K562 (cell line): Measurements from ENCODE around the gene TENT4B. TPM values are rescaled to one million over a fixed set of nuclear protein-coding genes. Genes with fewer than 3 reads are reported as not detected.

ENCODE experiments used
- ATF7 ChIP-seq: fragments of 450-650 bp; IDR thresholded peaks from 2 replicates; pipeline ENCODE4 v1.7.1; 2014; ENCODE audit warnings: mild to moderate bottlenecking, moderate library complexity
- CBFA2T2 ChIP-seq: fragments of 450-650 bp; conservative IDR thresholded peaks from 2 replicates; pipeline ENCODE4 v1.6.1; 2017; ENCODE audit warnings: mild to moderate bottlenecking
- FOXK2 ChIP-seq, 2 experiments: fragments of 450-650 bp; IDR thresholded peaks in 1 of 2; conservative IDR thresholded peaks in 1 of 2; 2 replicates each; pipeline ENCODE4 v1.6.1; 2016; ENCODE audit warnings: low read depth in 2 of 2, mild to moderate bottlenecking in 1 of 2
- HSF4 ChIP-seq: fragments of 250-450 bp; sonication (Bioruptor Pico); IDR thresholded peaks from 2 replicates; pipeline ENCODE4 v2.1.2; 2022; ENCODE audit warnings: mild to moderate bottlenecking, moderate library complexity, borderline replicate concordance
- MBD2 ChIP-seq: sonication (generic); IDR thresholded peaks from 2 replicates; pipeline ENCODE4 v1.6.1; 2016; ENCODE audit warnings: low read depth, borderline replicate concordance
- MIER1 ChIP-seq: fragments of 450-650 bp; IDR thresholded peaks from 2 replicates; pipeline ENCODE4 v1.6.1; 2016; ENCODE audit warnings: antibody characterized with exemption, mild to moderate bottlenecking, low read depth
- MYBL2 ChIP-seq, 2 experiments: fragments of 450-650 bp in 1 of 2; sonication (generic) in 1 of 2; formaldehyde crosslinking in 1 of 2; IDR thresholded peaks; 2 replicates each; pipeline versions ENCODE4 v1.6.1 to v1.8.1; 2017 to 2022; ENCODE audit warnings: borderline replicate concordance in 1 of 2, inconsistent platforms in 1 of 2, low read depth in 1 of 2, mild to moderate bottlenecking in 1 of 2, missing genetic modification reagents in 1 of 2, moderate library complexity in 1 of 2
- NCOA4 ChIP-seq: fragments of 450-650 bp; IDR thresholded peaks from 2 replicates; pipeline ENCODE4 v1.6.1; 2018; ENCODE audit warnings: mild to moderate bottlenecking; ENCODE audit not compliant: partially characterized antibody
- POLR2AphosphoS2 ChIP-seq: IDR thresholded peaks from 2 replicates; pipeline ENCODE4 v1.6.1; 2012; ENCODE audit warnings: low read length, improper control_type of control experiment
- PTRF ChIP-seq: fragments of 450-650 bp; IDR thresholded peaks from 2 replicates; pipeline ENCODE4 v1.6.1; 2016; ENCODE audit warnings: mild to moderate bottlenecking, missing genetic modification characterization, missing compliant biosample characterization
- RBM14 ChIP-seq: fragments of 200-400 bp; formaldehyde crosslinking; IDR thresholded peaks from 2 replicates; pipeline ENCODE4 v1.6.1; 2018; ENCODE audit warnings: low read depth, mild to moderate bottlenecking, low read length, moderate library complexity, borderline replicate concordance; ENCODE audit not compliant: insufficient read depth
- SMAD4 ChIP-seq: fragments of 250-450 bp; sonication (Bioruptor Pico); conservative IDR thresholded peaks from 2 replicates; pipeline ENCODE4 v1.8.0; 2021; ENCODE audit warnings: inconsistent platforms, mild to moderate bottlenecking, moderate library complexity
- TOE1 ChIP-seq, 2 experiments: fragments of 450-650 bp in 1 of 2; sonication (generic) in 1 of 2; formaldehyde crosslinking in 1 of 2; IDR thresholded peaks; 2 replicates each; pipeline versions ENCODE4 v1.7.1 to v1.8.0; 2016 to 2022; ENCODE audit warnings: borderline replicate concordance in 2 of 2, mild to moderate bottlenecking in 2 of 2, antibody characterized with exemption in 1 of 2, inconsistent platforms in 1 of 2, low read depth in 1 of 2, missing genetic modification reagents in 1 of 2, moderate library complexity in 1 of 2
- ZBTB11 ChIP-seq, 3 experiments: fragments of 200-800 bp in 1 of 3; fragments of 250-450 bp in 1 of 3; fragments of 450-650 bp in 1 of 3; sonication (Bioruptor Pico) in 1 of 3; sonication (Bioruptor generic) in 1 of 3; formaldehyde crosslinking in 1 of 3; IDR thresholded peaks; 2 replicates each; pipeline versions ENCODE4 v1.6.1 to v1.8.0; 2016 to 2022; ENCODE audit warnings: mild to moderate bottlenecking in 2 of 3, missing genetic modification characterization in 2 of 3, missing compliant biosample characterization in 1 of 3, moderate library complexity in 1 of 3
- ZKSCAN8 ChIP-seq: fragments of 200-800 bp; sonication (Bioruptor generic); IDR thresholded peaks from 2 replicates; pipeline ENCODE4 v1.6.1; 2016; ENCODE audit warnings: missing genetic modification characterization, missing compliant biosample characterization
- ZNF184 ChIP-seq: sonication (generic); formaldehyde crosslinking; IDR thresholded peaks from 2 replicates; pipeline ENCODE4 v1.5.0; 2020; ENCODE audit warnings: missing genetic modification reagents
- ZNF57 ChIP-seq: fragments of 450-650 bp; formaldehyde crosslinking; IDR thresholded peaks from 2 replicates; pipeline ENCODE4 v1.4.0; 2020; ENCODE audit warnings: mild to moderate bottlenecking, moderate library complexity
- polyA plus RNA-seq, 8 experiments: library from polyadenylated mRNA; depleted of rRNA in 4 of 8; stranded (reverse) in 5 of 8; unstranded in 3 of 8; fragments of >200 nt; fragmentation: Nextera tagmentation in 2 of 8; fragmentation: Illumina TruSeq in 1 of 8; extraction: Ambion mirVana in 2 of 8; extraction: Trizol in 1 of 8; gene quantifications; 2 replicates each; pipeline versions ENCODE4 v1.2.1 to v1.2.3, GENCODE V29; 2011 to 2014; ENCODE audit warnings: inconsistent platforms in 1 of 8, missing spikeins in 1 of 8
- total RNA-seq, 7 experiments: library from RNA; depleted of rRNA in 6 of 7; stranded (reverse); fragments of >200 nt in 6 of 7; fragmentation: Illumina TruSeq in 2 of 7; extraction: Trizol in 2 of 7; gene quantifications; 2 replicates each; pipeline versions ENCODE4 v1.2.1 to v1.2.3, GENCODE V29; 2011 to 2021; ENCODE audit warnings: low replicate concordance in 1 of 7
- TF ChIP-seq, protein P1 (sequence below): fragments of 150-350 bp; IDR thresholded peaks from 2 replicates; pipeline ENCODE4 v1.6.1; 2014; ENCODE audit warnings: low read depth, mild to moderate bottlenecking, low read length, borderline replicate concordance

Gene TENT4B
- total and polyA plus RNA-seq, 9 of the 15 experiments (the other 6 are each of a cell fraction or from before 2014, with no cell fraction given) = 5.2 to 8.4 (median 7.0) TPM

DNA sequence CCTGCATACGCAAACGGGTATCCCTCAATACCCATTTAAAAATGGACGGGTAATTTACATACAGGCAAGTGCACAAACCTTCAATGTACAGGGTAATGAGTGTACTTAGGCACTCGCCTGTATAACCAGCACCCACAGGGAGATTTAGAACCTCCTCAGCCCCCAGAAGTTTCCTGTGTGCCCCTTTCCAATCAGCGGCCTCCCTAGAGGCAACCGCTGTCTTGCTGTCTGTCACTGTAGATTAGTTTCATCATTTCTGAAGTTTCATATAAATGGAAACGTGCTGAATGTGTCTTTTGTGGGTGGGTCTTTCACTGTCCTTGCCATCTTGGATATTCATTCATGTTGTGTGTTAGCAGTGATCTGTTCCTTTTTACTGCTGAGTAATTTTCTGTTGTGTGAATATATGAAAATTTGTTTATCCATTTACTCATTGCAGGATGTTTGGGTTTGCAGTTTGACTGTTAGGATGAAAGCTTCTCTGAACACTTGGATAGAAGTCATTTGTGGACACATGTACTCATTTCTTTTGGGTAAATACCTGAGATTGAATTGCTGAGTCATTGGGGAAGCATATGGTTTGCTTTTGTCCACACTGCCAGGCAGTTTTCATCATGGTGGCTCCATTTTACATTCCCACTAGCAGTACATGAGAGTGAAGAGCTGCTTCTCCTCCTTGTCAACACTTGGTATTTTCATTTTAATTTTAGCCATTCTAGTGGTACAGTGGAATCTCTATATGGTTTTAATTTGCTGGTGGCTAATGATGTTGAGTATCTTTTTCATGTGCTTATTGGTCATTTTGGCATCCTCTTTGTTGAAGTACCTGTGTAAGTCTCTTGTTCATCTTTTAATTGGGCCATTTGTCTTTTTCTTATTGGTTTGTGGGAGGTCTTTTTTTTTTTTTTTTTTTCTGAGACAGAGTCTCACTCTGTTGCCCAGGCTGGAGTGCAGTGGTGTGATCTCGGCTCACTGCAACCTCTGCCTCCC lies 111.1 kb downstream of the TENT4B start (continued):
- TF ChIP-seq ZBTB11 (CRISPR knock-in tag; IDR thresholded peaks at IDR 0.05) = no peak; a peak in 1 of 6 replicates
- no peak for TF ChIP-seq PTRF
- no peak for TF ChIP-seq HSF4 (CRISPR knock-in tag)
- no peak for TF ChIP-seq CBFA2T2
- peak; percentile 33 to 34; a peak in 1 of 4 replicates for TF ChIP-seq FOXK2 (conservative IDR thresholded peaks at IDR 0.05 in 1 of 2, IDR thresholded peaks at IDR 0.05 in 1 of 2; ENCODE audit: low read depth in 2 of 2)
- TF ChIP-seq, protein P1, sequence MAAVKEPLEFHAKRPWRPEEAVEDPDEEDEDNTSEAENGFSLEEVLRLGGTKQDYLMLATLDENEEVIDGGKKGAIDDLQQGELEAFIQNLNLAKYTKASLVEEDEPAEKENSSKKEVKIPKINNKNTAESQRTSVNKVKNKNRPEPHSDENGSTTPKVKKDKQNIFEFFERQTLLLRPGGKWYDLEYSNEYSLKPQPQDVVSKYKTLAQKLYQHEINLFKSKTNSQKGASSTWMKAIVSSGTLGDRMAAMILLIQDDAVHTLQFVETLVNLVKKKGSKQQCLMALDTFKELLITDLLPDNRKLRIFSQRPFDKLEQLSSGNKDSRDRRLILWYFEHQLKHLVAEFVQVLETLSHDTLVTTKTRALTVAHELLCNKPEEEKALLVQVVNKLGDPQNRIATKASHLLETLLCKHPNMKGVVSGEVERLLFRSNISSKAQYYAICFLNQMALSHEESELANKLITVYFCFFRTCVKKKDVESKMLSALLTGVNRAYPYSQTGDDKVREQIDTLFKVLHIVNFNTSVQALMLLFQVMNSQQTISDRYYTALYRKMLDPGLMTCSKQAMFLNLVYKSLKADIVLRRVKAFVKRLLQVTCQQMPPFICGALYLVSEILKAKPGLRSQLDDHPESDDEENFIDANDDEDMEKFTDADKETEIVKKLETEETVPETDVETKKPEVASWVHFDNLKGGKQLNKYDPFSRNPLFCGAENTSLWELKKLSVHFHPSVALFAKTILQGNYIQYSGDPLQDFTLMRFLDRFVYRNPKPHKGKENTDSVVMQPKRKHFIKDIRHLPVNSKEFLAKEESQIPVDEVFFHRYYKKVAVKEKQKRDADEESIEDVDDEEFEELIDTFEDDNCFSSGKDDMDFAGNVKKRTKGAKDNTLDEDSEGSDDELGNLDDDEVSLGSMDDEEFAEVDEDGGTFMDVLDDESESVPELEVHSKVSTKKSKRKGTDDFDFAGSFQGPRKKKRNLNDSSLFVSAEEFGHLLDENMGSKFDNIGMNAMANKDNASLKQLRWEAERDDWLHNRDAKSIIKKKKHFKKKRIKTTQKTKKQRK = no peak
- TF ChIP-seq TOE1 (IDR thresholded peaks at IDR 0.05; ENCODE audit: borderline replicate concordance) = no peak
- no peak for TF ChIP-seq TOE1 (CRISPR knock-in tag; IDR thresholded peaks at IDR 0.05; ENCODE audit: borderline replicate concordance, low read depth)
- TF ChIP-seq MBD2 = no peak
- TF ChIP-seq ZKSCAN8 (CRISPR knock-in tag) = peak; percentile 52; the same call in 1 of the 2 replicates
- peak; percentile 32 for TF ChIP-seq NCOA4
- TF ChIP-seq ZNF57 (CRISPR knock-in tag) = no peak
- TF ChIP-seq POLR2AphosphoS2 = no peak
- no peak for TF ChIP-seq MYBL2 (IDR thresholded peaks at IDR 0.05; ENCODE audit: low read depth)
- TF ChIP-seq MYBL2 (CRISPR knock-in tag; IDR thresholded peaks at IDR 0.05; ENCODE audit: borderline replicate concordance) = no peak
- TF ChIP-seq MIER1 = no peak
- TF ChIP-seq RBM14 = no peak
- TF ChIP-seq ATF7 = no peak
- TF ChIP-seq SMAD4 = peak; percentile 37; the same call in 1 of the 2 replicates
- no peak for TF ChIP-seq ZNF184 (CRISPR knock-in tag)
